KMS-11 (cell line): Measurements from ENCODE around the gene ATP2B1.

Experiments used
- H2AFZ ChIP-seq: fragments of 200-600 bp; sonication (generic); 2 replicates; pipeline ENCODE4 v1.6.1; 2016; ENCODE audit warnings: antibody characterized with exemption, mixed run types, low read depth
- H3K27ac ChIP-seq: fragments of 200-600 bp; sonication (generic); 2 replicates; pipeline ENCODE4 v1.6.1; 2016; ENCODE audit warnings: mild to moderate bottlenecking, mixed run types
- H3K27me3 ChIP-seq: fragments of 200-600 bp; sonication (generic); 2 replicates; pipeline ENCODE4 v1.6.1; 2017; ENCODE audit warnings: mild to moderate bottlenecking, low read depth, mixed run types, moderate library complexity; ENCODE audit not compliant: insufficient read depth
- H3K36me3 ChIP-seq: fragments of 200-600 bp; sonication (generic); 2 replicates; pipeline ENCODE4 v1.6.1; 2017; ENCODE audit warnings: mild to moderate bottlenecking, mixed run types; ENCODE audit not compliant: insufficient read depth
- H3K4me1 ChIP-seq: fragments of 200-600 bp; sonication (generic); 2 replicates; pipeline ENCODE4 v1.6.1; 2016; ENCODE audit warnings: mild to moderate bottlenecking, low read depth, mixed run types; ENCODE audit not compliant: poor library complexity, severe bottlenecking
- H3K4me2 ChIP-seq: fragments of 200-600 bp; sonication (generic); 2 replicates; pipeline ENCODE4 v1.7.0; 2016; ENCODE audit warnings: mild to moderate bottlenecking, mixed run types
- H3K4me3 ChIP-seq: fragments of 200-600 bp; sonication (generic); IDR thresholded peaks from 2 replicates; pipeline ENCODE4 v1.6.1; 2017; ENCODE audit warnings: low read depth, low read length, mixed read lengths; ENCODE audit not compliant: insufficient read depth
- H3K79me2 ChIP-seq: fragments of 200-600 bp; sonication (generic); 2 replicates; pipeline ENCODE4 v1.6.1; 2016; ENCODE audit warnings: low read depth, mixed run types; ENCODE audit not compliant: insufficient read depth
- H3K9ac ChIP-seq: fragments of 200-600 bp; sonication (generic); 2 replicates; pipeline ENCODE4 v1.6.1; 2016; ENCODE audit warnings: mild to moderate bottlenecking, mixed run types
- H4K20me1 ChIP-seq: fragments of 200-600 bp; sonication (generic); 2 replicates; pipeline ENCODE4 v1.6.1; 2016; ENCODE audit warnings: mild to moderate bottlenecking, mixed run types; ENCODE audit not compliant: insufficient read depth
- CTCF ChIP-seq: fragments of 200-600 bp; sonication (generic); conservative IDR thresholded peaks from 2 replicates; pipeline ENCODE4 v1.6.1; 2017; ENCODE audit warnings: low read depth, mild to moderate bottlenecking, antibody characterized with exemption, low read length, moderate library complexity, mixed read lengths

Gene ATP2B1

GRCh38 chr12:89589753-89590152 lies 118.9 kb downstream of the ATP2B1 start:
- Histone ChIP-seq H3K79me2 (no peaks in the 10 kb centered on the region), H3K4me2 (peak overlapping the region; percentile 36; the same call in 1 of the 2 replicates), H3K27me3 (no peaks in the 10 kb centered on the region), H4K20me1 (no peaks in the 10 kb centered on the region), H2AFZ (no peak overlapping the region), H3K36me3 (no peaks in the 10 kb centered on the region), H3K4me3 (no peak overlapping the region), H3K4me1 (peaks cover 28% of the 10 kb centered on the region), H3K9ac (no peak overlapping the region), H3K27ac (no peak overlapping the region)
- TF ChIP-seq CTCF, result no peak

GRCh38 chr12:89578499-89578898 lies 130.1 kb downstream of the ATP2B1 start:
- no peaks in the 10 kb centered on the region for H3K27me3 ChIP-seq
- H2AFZ ChIP-seq, result no peak overlapping the region
- TF ChIP-seq CTCF, result no peak
- no peaks in the 10 kb centered on the region for H3K79me2 ChIP-seq
- no peaks in the 10 kb centered on the region for H4K20me1 ChIP-seq
- H3K4me3 ChIP-seq, result no peak overlapping the region
- no peak overlapping the region for H3K27ac ChIP-seq
- H3K9ac ChIP-seq, result no peak overlapping the region
- H3K4me2 ChIP-seq, result no peak overlapping the region
- H3K36me3 ChIP-seq, result no peaks in the 10 kb centered on the region
- peaks cover 25% of the 10 kb centered on the region for H3K4me1 ChIP-seq

DNA sequence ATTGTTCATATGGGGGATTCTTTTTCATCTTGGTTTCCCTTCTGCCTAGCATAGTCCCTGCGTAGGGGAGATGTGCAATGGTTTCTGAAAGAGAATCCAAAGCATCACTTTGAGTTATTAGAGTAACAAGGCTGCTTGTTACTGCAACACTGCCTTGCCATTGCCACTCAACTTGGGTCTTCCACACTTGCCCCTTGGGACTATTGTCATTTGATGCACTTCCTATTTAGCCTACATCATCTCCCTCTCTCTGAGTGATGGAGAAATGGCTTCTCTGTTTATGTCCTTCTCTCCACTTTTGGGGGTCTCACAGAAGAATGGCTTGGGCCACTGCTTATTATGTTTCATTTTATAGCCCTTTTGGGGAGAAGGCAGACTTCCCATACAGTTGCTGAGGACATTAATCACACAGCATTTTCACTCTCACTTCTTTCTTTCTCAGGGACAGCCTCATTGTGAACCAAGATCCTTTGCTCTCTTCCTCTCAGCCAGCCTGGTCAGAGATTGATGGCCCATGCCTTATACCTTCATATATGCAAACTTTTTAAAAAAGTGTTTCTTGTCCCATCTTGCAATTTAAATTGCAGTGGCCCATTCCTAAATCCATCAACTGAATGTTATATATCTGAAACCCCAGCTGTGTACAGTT lies 131.9 kb downstream of the ATP2B1 start:
- H2AFZ ChIP-seq, result no peak overlapping the region
- H3K4me1 ChIP-seq, result peaks cover 25% of the 10 kb centered on the region
- H3K36me3 ChIP-seq, result no peaks in the 10 kb centered on the region
- H3K27ac ChIP-seq, result no peak overlapping the region
- no peak overlapping the region for H3K4me2 ChIP-seq
- H3K79me2 ChIP-seq, result no peaks in the 10 kb centered on the region
- no peaks in the 10 kb centered on the region for H4K20me1 ChIP-seq
- H3K27me3 ChIP-seq, result no peaks in the 10 kb centered on the region
- H3K4me3 ChIP-seq, result no peak overlapping the region
- no peak overlapping the region for H3K9ac ChIP-seq
- no peak for TF ChIP-seq CTCF

DNA sequence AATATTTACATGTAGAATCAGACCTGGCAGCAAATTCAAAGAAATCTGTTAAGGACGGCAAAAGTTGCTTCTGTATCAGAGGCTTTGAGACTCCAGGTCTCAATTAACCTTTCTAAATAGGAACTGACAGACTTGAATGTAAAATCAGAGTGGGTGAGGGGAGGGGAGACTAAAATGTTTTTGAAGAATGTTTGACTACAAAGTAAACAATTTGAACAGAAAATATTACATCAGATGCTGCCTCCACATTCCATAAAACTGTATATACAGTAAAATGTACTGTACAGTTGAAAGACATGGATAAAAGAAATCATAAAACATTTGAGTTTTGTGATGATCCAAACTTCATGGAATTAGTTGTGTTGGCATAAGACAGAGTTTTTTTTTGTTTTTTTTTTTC lies 133.3 kb downstream of the ATP2B1 start:
- H3K27ac ChIP-seq, result peak overlapping the region; percentile 50
- no peaks in the 10 kb centered on the region for H3K27me3 ChIP-seq
- no peaks in the 10 kb centered on the region for H4K20me1 ChIP-seq
- H3K4me2 ChIP-seq, result peak overlapping the region; percentile 60
- H3K4me1 ChIP-seq, result peaks cover 25% of the 10 kb centered on the region
- H2AFZ ChIP-seq, result no peak overlapping the region
- no peaks in the 10 kb centered on the region for H3K79me2 ChIP-seq
- TF ChIP-seq CTCF, result no peak
- H3K9ac ChIP-seq, result no peak overlapping the region
- H3K36me3 ChIP-seq, result no peaks in the 10 kb centered on the region
- H3K4me3 ChIP-seq, result no peak overlapping the region
